ENCODE data around the gene HELQ. TPM values are rescaled to one million over a fixed set of nuclear protein-coding genes. Genes with fewer than 3 reads are reported as not detected.
A peak's percentile ranks its signal among the peaks of the same experiment; 100 is the strongest.

HELQ gene
- total and polyA plus RNA-seq, 8 donors, result 13.1 to 23.5 (median 21.5) TPM

- intact Hi-C loops (cut with DNase I), result no loop called here
- no peak for TF ChIP-seq CTCF (IDR thresholded peaks at IDR 0.05)
- H3K4me1 ChIP-seq, result no peaks in the 10 kb centered on the region
- H3K27me3 ChIP-seq, result no peaks in the 10 kb centered on the region
- H3K4me3 ChIP-seq, result no peak overlapping the region
- DNase-seq (no peak), ATAC-seq (no peak)
- peaks cover 1 to 87% of the 10 kb centered on the region in 2 donors for H3K36me3 ChIP-seq
- no peaks in the 10 kb centered on the region for H3K9me3 ChIP-seq
- no peak overlapping the region for H3K27ac ChIP-seq
Measured at GRCh38 chr4:83431200-83431599, 24.4 kb downstream of the HELQ start.

- H3K4me1 ChIP-seq, result no peaks in the 10 kb centered on the region
- intact Hi-C loops (cut with DNase I), result no loop called here
- no peak for TF ChIP-seq CTCF (IDR thresholded peaks at IDR 0.05)
- ATAC-seq (no peak), DNase-seq (no peak)
- H3K27ac ChIP-seq, result no peak overlapping the region
- no peaks in the 10 kb centered on the region for H3K9me3 ChIP-seq
- no peak overlapping the region for H3K4me3 ChIP-seq
- peaks cover 0 to 83% of the 10 kb centered on the region in 2 donors for H3K36me3 ChIP-seq
- H3K27me3 ChIP-seq, result no peaks in the 10 kb centered on the region
Measured at GRCh38 chr4:83418211-83418610, 37.4 kb downstream of the HELQ start.

DNA sequence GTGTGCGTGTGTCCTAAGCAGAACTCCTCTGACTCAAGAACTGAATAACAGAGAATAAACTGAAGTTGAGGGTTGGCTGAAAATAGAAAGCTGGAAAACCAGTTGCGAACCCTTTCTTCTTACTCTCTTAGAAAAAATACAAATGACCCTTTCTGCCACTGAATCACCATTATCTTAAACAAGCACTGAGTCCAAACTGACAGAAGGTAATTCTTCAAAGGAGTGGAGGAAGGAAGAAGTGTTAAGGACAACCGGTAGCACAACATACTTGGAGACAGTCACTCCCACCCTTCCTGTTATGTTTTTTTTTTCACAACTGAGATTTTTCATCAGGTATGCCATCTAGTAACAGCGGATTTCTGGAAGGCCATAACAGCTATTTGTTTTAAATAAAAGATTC, 38.1 kb downstream of the HELQ start:
- Histone ChIP-seq H3K4me3 (no peak overlapping the region), H3K36me3 (peaks cover 0 to 83% of the 10 kb centered on the region in 2 donors), H3K27me3 (no peaks in the 10 kb centered on the region), H3K4me1 (no peaks in the 10 kb centered on the region), H3K27ac (no peak overlapping the region), H3K9me3 (no peaks in the 10 kb centered on the region)
- ATAC-seq, result no peak
- intact Hi-C loops (cut with DNase I), result no loop called here
- no peak for TF ChIP-seq CTCF (IDR thresholded peaks at IDR 0.05)
- DNase-seq, result peak in 1 of 4 donors; percentile 1

DNA sequence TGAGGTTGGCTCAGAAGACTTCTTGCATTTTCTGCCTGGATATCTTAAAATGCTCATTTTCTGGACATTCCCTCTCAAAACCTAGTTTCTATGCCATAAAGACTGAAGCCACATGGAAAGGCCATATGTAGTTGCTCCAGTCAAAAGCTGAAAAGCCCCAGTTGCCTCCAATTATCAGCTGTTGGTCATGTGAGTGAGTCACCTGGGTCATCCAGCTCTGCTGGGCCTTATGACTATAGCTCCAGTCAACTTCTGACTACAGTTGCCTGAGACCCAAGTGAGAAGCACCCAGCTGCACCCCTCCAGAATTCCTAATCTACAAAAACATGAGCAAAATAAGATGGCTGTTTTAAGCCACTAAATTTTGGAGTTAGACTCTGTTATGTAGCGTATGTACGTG, 41.9 kb downstream of the HELQ start:
- H3K27ac ChIP-seq, result no peak overlapping the region
- no peaks in the 10 kb centered on the region for H3K27me3 ChIP-seq
- H3K9me3 ChIP-seq, result no peaks in the 10 kb centered on the region
- DNase-seq, result no peak
- H3K4me3 ChIP-seq, result no peak overlapping the region
- no peak for TF ChIP-seq CTCF (IDR thresholded peaks at IDR 0.05)
- no peaks in the 10 kb centered on the region for H3K4me1 ChIP-seq
- intact Hi-C loops (cut with DNase I), result no loop called here
- H3K36me3 ChIP-seq, result peaks cover 0 to 84% of the 10 kb centered on the region in 2 donors
- no peak for ATAC-seq

- no peak for TF ChIP-seq CTCF (IDR thresholded peaks at IDR 0.05)
- ATAC-seq (no peak), DNase-seq (no peak)
- H3K4me3 ChIP-seq, result no peak overlapping the region
- no peak overlapping the region for H3K27ac ChIP-seq
- no peaks in the 10 kb centered on the region for H3K9me3 ChIP-seq
- intact Hi-C loops (cut with DNase I), result no loop called here
- peaks cover 0 to 62% of the 10 kb centered on the region in 2 donors for H3K36me3 ChIP-seq
- no peaks in the 10 kb centered on the region for H3K4me1 ChIP-seq
- no peaks in the 10 kb centered on the region for H3K27me3 ChIP-seq
Measured at GRCh38 chr4:83408908-83409307, 46.7 kb downstream of the HELQ start.
